Omental fat pad (tissue), 4 donors: ENCODE data around the gene ZBTB11. TPM values are rescaled to one million over a fixed set of nuclear protein-coding genes. Genes with fewer than 3 reads are reported as not detected.

Source experiments
- ATAC-seq: fragments of 150-250 bp; one replicate; pipeline ENCODE4 v1.9.1; 2016; ENCODE audit warnings: mild to moderate bottlenecking, moderate library complexity; ENCODE audit not compliant: low FRiP score
- DNase-seq: peaks from one replicate; pipeline ENCODE4 v3.0.0-alpha.2; 2019; ENCODE audit warnings: low spot score
- CTCF ChIP-seq, 3 donors: fragments of 450-650 bp; IDR thresholded peaks; one replicate each; pipeline ENCODE4 v1.5.1; 2016 to 2017; ENCODE audit warnings: antibody characterized with exemption in 3 of 3, mild to moderate bottlenecking in 3 of 3, moderate library complexity in 2 of 3
- total RNA-seq, 4 donors: library from RNA; depleted of rRNA; stranded (reverse); fragments of >200 nt; gene quantifications; one replicate each; pipeline ENCODE4 v1.1.0, GENCODE V29; 2016

Gene ZBTB11
- total RNA-seq, 4 donors from 2014 or later = 20.8 to 40.2 (median 23.6) TPM

DNA sequence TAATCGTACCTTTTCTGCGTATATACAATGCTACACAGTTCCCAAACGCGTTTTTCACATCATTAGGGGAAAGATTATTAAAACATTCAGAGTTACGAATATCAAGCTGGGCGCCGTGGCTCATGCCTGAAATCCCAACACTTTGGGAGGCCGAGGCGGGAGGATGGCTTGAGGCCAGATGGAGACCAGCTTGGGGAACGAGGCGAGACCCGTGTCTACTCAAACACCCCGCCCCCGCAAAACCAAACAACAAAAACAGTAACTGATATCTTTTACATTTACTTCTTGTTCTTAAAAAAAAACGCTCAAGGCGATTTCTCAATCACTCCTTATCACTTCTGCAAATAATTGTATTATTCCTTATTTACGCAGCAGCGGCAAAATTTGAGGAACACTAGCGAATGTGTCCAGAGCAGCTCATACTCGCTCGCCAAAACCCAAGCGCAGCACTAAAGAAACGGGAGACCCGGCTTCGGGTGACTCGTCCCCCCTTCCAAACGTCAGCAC lies 1.2 kb downstream of the ZBTB11 start:
- DNase-seq = no peak

DNA sequence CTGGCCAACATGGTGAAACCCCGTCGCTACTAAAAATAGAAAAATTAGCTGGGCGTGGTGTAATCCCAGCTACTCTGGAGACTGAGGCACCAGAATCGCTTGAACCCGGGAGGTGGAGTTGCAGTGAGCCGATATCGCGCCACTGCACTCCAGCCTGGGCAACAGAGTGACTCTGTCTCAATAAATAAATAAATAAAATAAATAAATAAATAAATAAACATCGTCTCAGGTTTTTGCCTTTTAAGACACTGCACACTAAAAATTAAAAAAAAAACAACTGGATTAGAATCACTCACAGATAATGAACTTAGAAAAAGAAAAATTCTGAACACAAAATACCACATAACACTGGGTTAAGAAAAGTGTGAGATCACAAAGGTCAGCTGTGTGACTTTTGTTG lies 2.4 kb downstream of the ZBTB11 start:
- no peak for DNase-seq
- ATAC-seq = no peak
- TF ChIP-seq CTCF (IDR thresholded peaks at IDR 0.05) = no peak

More for the DNA sequence above, 1.2 kb downstream of the ZBTB11 start:
- ATAC-seq = no peak
- TF ChIP-seq CTCF (IDR thresholded peaks at IDR 0.05) = no peak

DNA sequence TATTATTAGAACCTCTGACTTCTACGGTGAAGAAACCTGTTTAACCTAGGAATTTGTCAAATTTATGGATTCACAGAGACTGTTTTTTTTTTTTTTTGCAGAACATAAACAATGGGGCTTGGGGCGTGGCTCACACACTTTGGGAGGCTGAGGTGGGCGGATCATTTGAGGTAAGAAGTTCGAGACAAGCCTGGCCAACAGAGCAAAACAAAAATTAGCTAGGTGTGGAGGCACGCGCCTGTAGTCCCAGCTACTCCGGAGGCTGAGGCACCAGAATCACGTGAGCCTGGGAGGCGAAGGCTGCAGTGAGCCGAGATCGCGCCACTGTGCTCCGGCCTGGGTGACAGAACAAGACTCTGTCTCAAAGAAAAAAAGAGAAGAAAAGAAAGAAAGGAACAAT lies 3.0 kb downstream of the ZBTB11 start:
- TF ChIP-seq CTCF (IDR thresholded peaks at IDR 0.05) = no peak
- no peak for DNase-seq
- ATAC-seq = no peak

GRCh38 chr3:101671014-101671413 lies 5.9 kb downstream of the ZBTB11 start:
- TF ChIP-seq CTCF (IDR thresholded peaks at IDR 0.05) = no peak
- ATAC-seq (no peak), DNase-seq (no peak)

DNA sequence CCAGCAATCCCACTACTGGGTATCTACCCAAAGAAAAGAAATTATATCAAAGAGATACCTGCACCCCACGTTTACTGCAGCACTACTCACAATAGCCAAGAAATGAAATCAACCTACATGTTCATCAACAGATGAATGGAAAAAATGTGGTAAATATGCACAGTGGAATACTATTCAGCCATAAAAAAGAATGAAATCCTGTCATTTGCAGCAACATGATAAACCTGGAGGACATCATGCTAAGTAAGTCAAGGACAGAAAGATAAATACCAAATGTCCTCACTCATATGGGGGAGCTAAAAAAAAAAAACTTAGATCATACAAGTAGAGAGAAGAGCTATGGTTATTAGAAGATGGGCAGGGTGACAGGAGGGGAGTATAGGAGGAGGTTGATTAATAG lies 9.1 kb downstream of the ZBTB11 start:
- no peak for ATAC-seq
- TF ChIP-seq CTCF (IDR thresholded peaks at IDR 0.05) = no peak
- no peak for DNase-seq

- DNase-seq (no peak), ATAC-seq (no peak)
- TF ChIP-seq CTCF (IDR thresholded peaks at IDR 0.05) = no peak
These were observed 9.6 kb downstream of the ZBTB11 start for GRCh38 chr3:101667331-101667730.

GRCh38 chr3:101665851-101666250 lies 11.1 kb downstream of the ZBTB11 start:
- ATAC-seq = no peak
- no peak for TF ChIP-seq CTCF (IDR thresholded peaks at IDR 0.05)
- DNase-seq = no peak
